Measurements from ENCODE around the gene ISCA2. TPM values are rescaled to one million over a fixed set of nuclear protein-coding genes. Genes with fewer than 3 reads are reported as not detected.

ISCA2 gene
- polyA plus RNA-seq, 3 donors = 39.4 to 43.0 (median 42.7) TPM

DNA sequence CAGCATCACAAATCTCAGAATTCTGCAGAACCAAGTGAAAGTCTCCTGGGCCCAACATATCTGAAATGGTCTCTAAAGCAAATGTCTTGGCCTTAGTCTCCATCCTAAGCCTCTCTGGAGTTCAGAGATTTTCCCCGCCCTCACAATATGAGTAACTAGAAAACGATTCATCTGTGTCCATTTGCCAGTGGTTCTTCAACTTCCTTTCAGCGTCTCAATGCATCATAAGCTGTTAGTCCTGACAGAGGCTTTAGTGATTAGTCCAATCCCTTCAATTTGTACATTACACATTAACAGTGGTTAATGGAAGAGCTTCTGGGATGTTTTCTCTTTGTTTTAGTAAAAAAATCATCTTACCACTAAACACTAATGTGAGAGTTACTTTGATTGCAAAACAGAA, 17.9 kb upstream of the ISCA2 start:
- no peak for DNase-seq (ENCODE audit: extremely low read depth in 1 of 11, low read depth in 9 of 11, low spot score in 4 of 11)

GRCh38 chr14:74476107-74476506, 17.5 kb upstream of the ISCA2 start:
- no peak for DNase-seq (ENCODE audit: extremely low read depth in 1 of 11, low read depth in 9 of 11, low spot score in 4 of 11)

DNA sequence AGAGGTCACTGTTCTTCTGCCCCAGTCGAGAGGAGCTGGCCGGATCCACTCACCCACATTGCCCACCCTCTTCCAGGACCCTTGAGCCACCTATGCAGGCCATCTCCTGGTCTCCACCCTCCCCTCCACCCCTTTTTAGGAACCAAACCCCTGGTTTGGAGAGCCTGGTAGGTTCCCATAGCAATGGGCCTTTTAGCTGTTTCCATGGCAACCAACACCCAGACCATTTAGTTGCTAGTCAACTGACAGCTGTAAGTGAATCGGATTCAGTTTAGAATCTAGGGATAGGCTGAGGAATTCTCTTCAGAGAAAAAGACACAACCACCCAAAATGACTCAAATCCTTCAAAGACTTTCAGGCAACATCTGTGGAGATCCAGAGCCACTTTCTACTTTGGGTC, 17.0 kb upstream of the ISCA2 start:
- no peak for DNase-seq (ENCODE audit: extremely low read depth in 1 of 11, low read depth in 9 of 11, low spot score in 4 of 11)

- no peak for DNase-seq (ENCODE audit: extremely low read depth in 1 of 11, low read depth in 9 of 11, low spot score in 4 of 11)
Observed at GRCh38 chr14:74478996-74479635, 14.4 kb upstream of the ISCA2 start.

DNA sequence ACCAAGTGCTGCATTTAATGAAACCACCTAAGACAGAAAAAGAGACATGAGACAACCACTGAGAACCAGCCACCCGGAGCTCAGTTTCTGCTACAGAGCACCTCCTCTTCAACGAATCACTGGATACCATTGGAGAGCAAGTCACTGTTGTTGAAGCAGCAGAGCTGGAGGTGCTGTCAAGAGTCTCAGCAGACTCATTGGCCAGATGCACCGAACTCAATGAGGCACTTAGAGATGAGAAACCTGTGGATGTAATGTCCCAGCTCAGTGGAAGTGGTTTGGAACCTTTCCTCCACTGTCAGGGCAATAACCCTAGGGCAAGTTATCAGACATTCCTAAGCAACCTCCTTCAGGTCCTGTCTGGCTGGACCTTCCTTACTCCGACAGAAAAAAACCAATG, 13.5 kb upstream of the ISCA2 start:
- DNase-seq (ENCODE audit: extremely low read depth in 1 of 11, low read depth in 9 of 11, low spot score in 4 of 11) = no peak

DNA sequence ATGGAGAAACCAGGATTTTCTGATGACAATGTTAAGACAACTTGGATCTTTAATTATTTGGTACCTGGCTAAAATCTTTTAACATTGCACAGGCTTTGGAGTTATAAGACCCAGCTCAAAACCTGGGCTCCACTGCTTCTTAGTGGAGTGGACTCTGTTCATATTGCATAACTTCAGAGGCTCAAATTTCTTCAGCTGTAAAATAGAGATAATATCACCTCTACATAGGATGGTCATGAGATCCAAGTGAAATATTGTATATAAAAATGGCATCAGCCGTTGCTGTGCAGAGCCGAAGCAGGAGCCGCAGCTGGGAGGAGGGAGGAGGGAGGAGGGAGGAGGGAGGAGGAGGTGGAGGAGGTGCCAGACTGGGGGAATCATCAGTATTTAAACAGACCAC, 11.0 kb upstream of the ISCA2 start:
- no peak for DNase-seq (ENCODE audit: extremely low read depth in 1 of 11, low read depth in 9 of 11, low spot score in 4 of 11)

GRCh38 chr14:74483321-74483720, 10.2 kb upstream of the ISCA2 start:
- no peak for DNase-seq (ENCODE audit: extremely low read depth in 1 of 11, low read depth in 9 of 11, low spot score in 4 of 11)

DNA sequence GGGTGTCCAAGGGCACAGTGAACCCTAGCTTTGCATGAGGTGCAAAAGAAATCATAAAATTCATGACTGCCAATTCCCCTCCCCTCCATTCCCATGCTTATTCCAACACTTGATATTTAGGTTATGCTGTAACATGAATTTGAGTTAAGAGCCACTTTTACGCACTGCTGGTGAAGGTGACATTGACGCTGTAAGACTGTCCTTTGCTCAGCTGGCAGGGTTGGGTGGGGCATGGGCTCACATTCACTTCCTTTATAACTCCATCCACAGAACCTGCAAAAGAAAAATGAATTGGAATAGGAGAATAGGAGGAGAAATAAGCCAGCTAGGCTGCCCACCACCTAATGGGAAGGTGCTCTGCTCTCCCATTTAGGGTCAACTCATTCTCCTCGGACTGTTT, 7.4 kb upstream of the ISCA2 start:
- DNase-seq (ENCODE audit: extremely low read depth in 1 of 11, low read depth in 9 of 11, low spot score in 4 of 11) = no peak

DNA sequence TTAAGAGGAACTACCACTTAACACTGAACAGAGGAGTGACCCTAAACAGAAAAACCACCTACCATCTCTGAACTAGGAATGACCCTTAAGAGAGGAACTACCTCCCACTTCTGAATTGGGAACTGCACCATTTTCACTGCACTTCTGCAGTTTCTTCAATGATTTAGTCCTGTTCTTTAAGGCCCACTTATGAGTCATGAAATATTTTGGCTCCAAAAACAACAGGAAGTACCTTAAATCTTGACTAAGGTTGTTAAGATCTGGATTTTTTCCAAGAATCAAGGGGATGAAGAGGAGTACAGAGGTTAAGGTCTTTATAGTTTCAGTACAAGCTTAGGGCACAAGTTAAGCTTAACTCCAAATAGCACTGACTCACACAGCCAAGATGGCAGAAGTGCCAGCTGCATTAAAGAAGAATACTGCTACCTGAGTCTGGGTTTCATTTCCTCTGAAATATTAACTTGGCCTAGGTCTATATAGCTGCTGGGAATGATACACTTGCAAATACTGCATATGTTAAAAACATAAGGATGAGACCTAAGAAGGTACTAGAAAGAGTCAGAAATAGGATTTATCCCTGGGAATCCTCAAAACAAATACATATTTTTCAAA, 4.7 kb upstream of the ISCA2 start:
- DNase-seq (ENCODE audit: extremely low read depth in 1 of 11, low read depth in 9 of 11, low spot score in 4 of 11) = no peak

GRCh38 chr14:74490486-74490885, 3.1 kb upstream of the ISCA2 start:
- no peak for DNase-seq (ENCODE audit: extremely low read depth in 1 of 11, low read depth in 9 of 11, low spot score in 4 of 11)

- DNase-seq (ENCODE audit: extremely low read depth in 1 of 11, low read depth in 9 of 11, low spot score in 4 of 11) = no peak
Observed at GRCh38 chr14:74491956-74492775, 1.4 kb upstream of the ISCA2 start.

DNA sequence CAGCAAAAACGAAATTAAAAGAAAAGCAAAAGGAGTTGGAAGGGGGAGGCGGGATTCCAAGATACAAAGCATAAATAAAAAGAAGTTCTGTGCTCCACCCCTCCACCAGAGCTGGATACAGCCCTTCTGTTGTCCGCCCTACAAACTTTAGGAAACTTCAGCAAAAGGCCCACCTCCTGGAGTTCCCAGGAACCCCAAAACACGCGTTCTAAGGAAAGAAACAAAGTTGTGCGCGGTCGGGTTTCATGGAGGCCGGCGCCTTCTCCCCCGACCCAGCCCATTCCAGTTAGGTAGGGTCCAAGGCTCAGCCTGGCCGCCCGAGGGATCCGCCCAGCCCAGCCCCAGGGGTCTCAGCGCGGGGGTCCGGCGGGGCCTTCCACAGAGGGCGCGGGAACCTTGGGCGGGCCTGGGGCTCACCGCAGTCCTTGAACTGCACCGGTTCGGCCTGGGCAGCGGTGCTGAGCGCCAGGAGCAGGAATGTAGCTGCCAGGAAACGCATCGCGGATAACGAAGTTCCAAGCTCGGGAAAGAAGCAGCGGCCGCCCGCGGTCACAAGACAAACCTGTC, 706 bp upstream of the ISCA2 start, which contains the start of gene NPC2:
NPC2 (minus strand) TSS at position 530 of the 567 bp plus-strand sequence; CDS start at position 499, 31 bp downstream.
- peak in 1 of 11 donors; percentile 38 for DNase-seq (ENCODE audit: extremely low read depth in 1 of 11, low read depth in 9 of 11, low spot score in 4 of 11)

GRCh38 chr14:74495356-74495755, 1.8 kb downstream of the ISCA2 start:
- no peak for DNase-seq (ENCODE audit: extremely low read depth in 1 of 11, low read depth in 9 of 11, low spot score in 4 of 11)

DNA sequence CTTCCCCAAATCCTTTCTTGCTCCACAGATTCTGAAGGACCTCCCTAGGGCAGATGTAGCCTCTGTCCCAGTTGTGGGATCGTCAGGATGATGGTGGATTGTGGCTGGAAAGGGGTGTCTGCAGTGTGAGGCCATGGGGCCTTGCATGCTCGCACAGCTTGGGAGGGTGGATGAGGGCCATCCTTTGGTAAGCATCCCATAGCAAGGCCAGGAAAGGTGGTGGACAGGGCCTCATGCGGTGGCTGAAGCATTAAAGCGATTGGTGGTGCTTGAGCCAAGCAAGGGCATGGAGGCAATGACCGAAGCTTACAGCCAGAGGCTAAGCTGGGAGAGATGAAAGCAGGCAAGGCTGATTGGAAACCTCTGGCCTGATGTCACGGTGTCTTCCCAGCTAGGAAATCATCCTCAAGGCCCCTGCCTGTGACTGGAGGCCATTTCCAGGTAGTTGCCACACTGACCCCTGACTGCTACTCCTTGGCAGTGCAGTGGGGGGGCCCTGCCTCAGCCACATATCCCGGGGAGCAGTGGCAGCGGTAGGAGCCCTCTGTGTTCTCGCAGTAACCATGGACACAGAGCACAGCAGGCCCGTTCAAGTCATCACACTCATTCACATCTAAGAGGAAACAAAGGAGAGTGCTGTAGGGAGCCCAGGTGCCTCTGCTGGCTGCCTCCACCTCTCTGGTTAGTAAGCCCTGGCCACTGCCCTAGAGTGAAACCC, 7.0 kb downstream of the ISCA2 start:
- no peak for DNase-seq (ENCODE audit: extremely low read depth in 1 of 11, low read depth in 9 of 11, low spot score in 4 of 11)

GRCh38 chr14:74501135-74501614, 7.6 kb downstream of the ISCA2 start:
- peak in 10 of 11 donors; percentile 69 to 85 (median 80) for DNase-seq (ENCODE audit: extremely low read depth in 1 of 11, low read depth in 9 of 11, low spot score in 4 of 11)

DNA sequence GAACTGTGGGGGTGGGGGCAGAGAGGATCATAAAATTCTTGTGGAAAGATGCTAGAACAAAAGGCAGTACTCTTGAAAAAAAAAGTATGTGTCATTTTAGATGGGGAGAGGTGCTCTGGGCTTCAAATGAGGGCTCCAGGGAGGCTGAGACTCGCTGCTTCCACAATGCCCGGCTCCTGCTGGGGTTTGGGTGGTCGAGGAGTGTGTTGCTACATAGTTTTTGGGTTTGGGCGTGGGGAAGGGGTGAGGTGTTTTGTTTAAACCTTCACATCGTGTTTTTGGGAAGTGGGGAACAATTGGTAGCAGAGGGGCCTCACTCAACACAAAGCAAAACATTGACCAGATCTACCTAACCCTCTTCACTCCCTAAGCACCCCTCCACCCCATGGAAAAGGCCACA, 8.1 kb downstream of the ISCA2 start:
- DNase-seq (ENCODE audit: extremely low read depth in 1 of 11, low read depth in 9 of 11, low spot score in 4 of 11) = no peak

GRCh38 chr14:74502236-74503019, 8.9 kb downstream of the ISCA2 start:
- peak in 3 of 11 donors; percentile 33 to 49 (median 44) for DNase-seq (ENCODE audit: extremely low read depth in 1 of 11, low read depth in 9 of 11, low spot score in 4 of 11)

GRCh38 chr14:74503291-74503937, 9.8 kb downstream of the ISCA2 start:
- no peak for DNase-seq (ENCODE audit: extremely low read depth in 1 of 11, low read depth in 9 of 11, low spot score in 4 of 11)
